ENCODE data around the gene CLCN1. TPM values are rescaled to one million over a fixed set of nuclear protein-coding genes. Genes with fewer than 3 reads are reported as not detected.

The CLCN1 gene
- total and polyA plus RNA-seq, 2 donors (not counting 3 experiments of a cell fraction or from before 2014, with no cell fraction given), result not detected

DNA sequence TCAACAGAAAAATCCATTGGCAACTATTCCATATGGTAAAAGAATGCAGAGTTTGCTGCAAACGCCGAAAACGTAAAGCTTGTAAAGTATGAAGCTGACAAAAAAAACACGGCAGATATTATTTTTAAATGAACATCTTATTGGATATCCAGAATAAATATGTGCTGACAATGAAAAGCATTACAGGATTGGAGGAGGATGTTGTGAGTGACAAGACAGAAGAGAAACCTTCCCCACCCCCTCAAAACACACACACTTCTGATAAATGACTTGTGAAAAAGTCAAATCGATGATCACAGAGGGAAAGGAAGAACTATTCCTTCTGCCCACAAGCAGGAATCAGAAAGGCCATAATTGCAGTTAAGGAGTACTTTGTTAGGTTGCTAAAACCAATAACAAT, 32.0 kb downstream of the CLCN1 start:
- Histone ChIP-seq H3K4me1 (ENCODE audit: control insufficient read depth, extremely low read depth, insufficient read depth, low read length) (peaks cover 4% of the 10 kb centered on the region), H3K27me3 (ENCODE audit: control insufficient read depth in 2 of 2, insufficient read depth in 2 of 2, low read length in 2 of 2) (peaks cover 20 to 24% of the 10 kb centered on the region in 2 experiments), H3K9ac (replicated peaks; ENCODE audit: extremely low read depth, insufficient read depth, low read length) (no peak overlapping the region), H3K9me1 (replicated peaks; ENCODE audit: control insufficient read depth, extremely low read depth, insufficient read depth, low read length) (no peaks in the 10 kb centered on the region), H3K9me3 (replicated peaks; ENCODE audit: control insufficient read depth, insufficient read depth, low read length) (no peaks in the 10 kb centered on the region), H4K20me1 (replicated peaks; ENCODE audit: control insufficient read depth, extremely low read depth, insufficient read depth, low read length) (no peaks in the 10 kb centered on the region), H3K27ac (ENCODE audit: insufficient read depth, low read depth, low read length) (no peak overlapping the region), H3K4me3 (replicated peaks in 1 of 3; ENCODE audit: insufficient read depth in 1 of 3, low read depth in 1 of 3, low read length in 3 of 3) (no peak overlapping the region), H2AFZ (ENCODE audit: low read depth, low read length) (no peak overlapping the region), H3K79me2 (ENCODE audit: control insufficient read depth, insufficient read depth, low read length) (no peaks in the 10 kb centered on the region), H3K4me2 (ENCODE audit: insufficient read depth, low read length) (no peak overlapping the region), H3K36me3 (ENCODE audit: control insufficient read depth in 2 of 2, extremely low read depth in 1 of 2, insufficient read depth in 2 of 2, low read length in 2 of 2) (no peaks in the 10 kb centered on the region)
- FAIRE-seq, result no peak
- ChIA-PET POLR2A (no interaction called here), CTCF (interaction anchor here (0.6 to 1.7 kb wide), 4 partner anchors 12 to 133 kb away, joined by 3 to 4 read pairs (median 3); no protein-coding TSS in a partner anchor)
- intact Hi-C loops (cut with micrococcal nuclease), result no loop called here
- BruUV-seq (replicated peaks), result no TSS peak
- dilution Hi-C loops (cut with MboI; ENCODE audit: extremely low pct_ligation_motif_present, low sequenced_read_pairs), result no loop called here
- DNase-seq (ENCODE audit: low read depth, low spot score), result no peak
- TF ChIP-seq GATA2 (IDR thresholded peaks at IDR 0.05; ENCODE audit: insufficient read depth, insufficient read length, low read depth, low read length) (no peak), EZH2 (IDR thresholded peaks at IDR 0.05; ENCODE audit: borderline replicate concordance, low read depth, low read length, severe bottlenecking) (no peak), POLR2AphosphoS5 (IDR thresholded peaks at IDR 0.05; ENCODE audit: insufficient read depth, low read depth, low read length) (no peak), MYC (IDR thresholded peaks at IDR 0.05; ENCODE audit: low read depth, low read length) (no peak), POLR2A (IDR thresholded peaks at IDR 0.05; ENCODE audit: low read depth, low read length) (no peak), FOS (IDR thresholded peaks at IDR 0.05; ENCODE audit: borderline replicate concordance, insufficient read depth, low read length) (no peak), JUN (IDR thresholded peaks at IDR 0.05; ENCODE audit: borderline replicate concordance, insufficient read depth, insufficient read length, low read depth) (no peak)
- TF ChIP-seq, protein P1, sequence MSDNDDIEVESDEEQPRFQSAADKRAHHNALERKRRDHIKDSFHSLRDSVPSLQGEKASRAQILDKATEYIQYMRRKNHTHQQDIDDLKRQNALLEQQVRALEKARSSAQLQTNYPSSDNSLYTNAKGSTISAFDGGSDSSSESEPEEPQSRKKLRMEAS (IDR thresholded peaks at IDR 0.05; ENCODE audit: insufficient read depth, insufficient read length), result no peak
- TF ChIP-seq, protein P2, sequence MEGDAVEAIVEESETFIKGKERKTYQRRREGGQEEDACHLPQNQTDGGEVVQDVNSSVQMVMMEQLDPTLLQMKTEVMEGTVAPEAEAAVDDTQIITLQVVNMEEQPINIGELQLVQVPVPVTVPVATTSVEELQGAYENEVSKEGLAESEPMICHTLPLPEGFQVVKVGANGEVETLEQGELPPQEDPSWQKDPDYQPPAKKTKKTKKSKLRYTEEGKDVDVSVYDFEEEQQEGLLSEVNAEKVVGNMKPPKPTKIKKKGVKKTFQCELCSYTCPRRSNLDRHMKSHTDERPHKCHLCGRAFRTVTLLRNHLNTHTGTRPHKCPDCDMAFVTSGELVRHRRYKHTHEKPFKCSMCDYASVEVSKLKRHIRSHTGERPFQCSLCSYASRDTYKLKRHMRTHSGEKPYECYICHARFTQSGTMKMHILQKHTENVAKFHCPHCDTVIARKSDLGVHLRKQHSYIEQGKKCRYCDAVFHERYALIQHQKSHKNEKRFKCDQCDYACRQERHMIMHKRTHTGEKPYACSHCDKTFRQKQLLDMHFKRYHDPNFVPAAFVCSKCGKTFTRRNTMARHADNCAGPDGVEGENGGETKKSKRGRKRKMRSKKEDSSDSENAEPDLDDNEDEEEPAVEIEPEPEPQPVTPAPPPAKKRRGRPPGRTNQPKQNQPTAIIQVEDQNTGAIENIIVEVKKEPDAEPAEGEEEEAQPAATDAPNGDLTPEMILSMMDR (IDR thresholded peaks at IDR 0.05; ENCODE audit: extremely low read depth in 1 of 2, insufficient read depth in 1 of 2, low read depth in 1 of 2, low read length in 2 of 2), result no peak
